ENCODE results near the gene XBP1. TPM values are rescaled to one million over a fixed set of nuclear protein-coding genes. Genes with fewer than 3 reads are reported as not detected.

The XBP1 gene
- polyA plus RNA-seq, 1 of the 3 experiments (the other 2 are of a cell fraction), result 55.6 TPM

- H3K9me2 ChIP-seq, result no peaks in the 10 kb centered on the region
- DNase-seq, result no peak
- 91% methylated on average over 7 of the region's 7 CpGs for WGBS (ENCODE audit: low lambda C conversion rate)
- ChIA-PET CTCF (interaction anchor here (1.0 to 1.6 kb wide), 3 partner anchors 12 to 202 kb away, joined by 3 to 4 read pairs (median 3); no protein-coding TSS in a partner anchor), POLR2A (no interaction called here)
- H2AFZ ChIP-seq (ENCODE audit: low read depth), result no peak overlapping the region
- H3K4me1 ChIP-seq (ENCODE audit: control insufficient read depth in 1 of 2, insufficient read depth in 2 of 2, low read depth in 1 of 2, low read length in 1 of 2), result peaks cover 2 to 7% of the 10 kb centered on the region in 2 experiments; a peak in 1 of 4 replicates
- H3K79me2 ChIP-seq (ENCODE audit: insufficient read depth), result peaks cover 34% of the 10 kb centered on the region
- H3K4me3 ChIP-seq (ENCODE audit: low read depth in 2 of 2, low read length in 1 of 2), result no peak overlapping the region
- no peaks in the 10 kb centered on the region; the same call in 1 of the 2 replicates for H4K20me1 ChIP-seq (ENCODE audit: insufficient read depth)
- H3K27me3 ChIP-seq (ENCODE audit: insufficient read depth), result no peaks in the 10 kb centered on the region
- no peak overlapping the region for H3K4me2 ChIP-seq
- peaks cover 5 to 18% of the 10 kb centered on the region in 2 experiments for H3K36me3 ChIP-seq (replicated peaks in 1 of 2; ENCODE audit: control insufficient read depth in 1 of 2, insufficient read depth in 2 of 2, low read length in 1 of 2)
- H3F3A ChIP-seq (replicated peaks; ENCODE audit: insufficient read depth), result peaks cover 29% of the 10 kb centered on the region
- H3K27ac ChIP-seq (ENCODE audit: low read depth in 2 of 2, low read length in 1 of 2), result no peak overlapping the region
- no peak overlapping the region for H3K9ac ChIP-seq
- TF ChIP-seq ELF1 (IDR thresholded peaks at IDR 0.05), result no peak
- TF ChIP-seq GABPA (IDR thresholded peaks at IDR 0.05; ENCODE audit: low read depth), result no peak
- no peak for TF ChIP-seq YY1 (IDR thresholded peaks at IDR 0.05; ENCODE audit: low read depth)
- no peak for TF ChIP-seq PBX3 (IDR thresholded peaks at IDR 0.05)
- no peak for TF ChIP-seq CHD2 (IDR thresholded peaks at IDR 0.05; ENCODE audit: low read length, partially characterized antibody)
- no peak for TF ChIP-seq MEF2A (IDR thresholded peaks at IDR 0.05; ENCODE audit: borderline replicate concordance, low read depth)
- no peak for TF ChIP-seq FOXJ3 (CRISPR knock-in tag; IDR thresholded peaks at IDR 0.05)
- H3K9me3 ChIP-seq, result no peaks in the 10 kb centered on the region
Observed at GRCh38 chr22:28802595-28803123, 2.3 kb upstream of the XBP1 start.

- peaks cover 2 to 9% of the 10 kb centered on the region in 2 experiments; a peak in 1 of 4 replicates for H3K4me1 ChIP-seq (ENCODE audit: control insufficient read depth in 1 of 2, insufficient read depth in 2 of 2, low read depth in 1 of 2, low read length in 1 of 2)
- peaks cover 4% of the 10 kb centered on the region for H4K20me1 ChIP-seq (ENCODE audit: insufficient read depth)
- H3K4me2 ChIP-seq, result peak overlapping the region; percentile 96
- H3K4me3 ChIP-seq (ENCODE audit: low read depth in 2 of 2, low read length in 1 of 2), result no peak overlapping the region
- H3F3A ChIP-seq (replicated peaks; ENCODE audit: insufficient read depth), result peaks cover 30% of the 10 kb centered on the region
- H3K79me2 ChIP-seq (ENCODE audit: insufficient read depth), result peaks cover 41% of the 10 kb centered on the region
- no peak for DNase-seq
- 89% methylated on average over 14 of the region's 14 CpGs for WGBS (ENCODE audit: low lambda C conversion rate)
- peaks cover 9 to 24% of the 10 kb centered on the region in 2 experiments for H3K36me3 ChIP-seq (replicated peaks in 1 of 2; ENCODE audit: control insufficient read depth in 1 of 2, insufficient read depth in 2 of 2, low read length in 1 of 2)
- no peak overlapping the region for H3K27ac ChIP-seq (ENCODE audit: low read depth in 2 of 2, low read length in 1 of 2)
- no peaks in the 10 kb centered on the region for H3K9me2 ChIP-seq
- CTCF ChIA-PET, result interaction anchor here (1.0 to 4.7 kb wide), 3 partner anchors 27 to 201 kb away, joined by 3 to 17 read pairs (median 4); partner anchors contain the start of gene CCDC117
- POLR2A ChIA-PET, result interaction anchor here (2.5 kb wide), 1 partner anchor 17 kb away, joined by 13 read pairs; no protein-coding TSS in a partner anchor
- no peak overlapping the region; the same call in 1 of the 2 replicates for H2AFZ ChIP-seq (ENCODE audit: low read depth)
- H3K27me3 ChIP-seq (ENCODE audit: insufficient read depth), result no peaks in the 10 kb centered on the region
- H3K9me3 ChIP-seq, result no peaks in the 10 kb centered on the region
- no peak overlapping the region for H3K9ac ChIP-seq
- TF ChIP-seq EZH2phosphoT487 (IDR thresholded peaks at IDR 0.05; ENCODE audit: borderline replicate concordance, low read depth) (no peak), RAD21 (IDR thresholded peaks at IDR 0.05; ENCODE audit: low read length) (no peak), RCOR1 (IDR thresholded peaks at IDR 0.05; ENCODE audit: low read length) (no peak), FOXM1 (IDR thresholded peaks at IDR 0.05; ENCODE audit: low read depth) (no peak), MXI1 (IDR thresholded peaks at IDR 0.05; ENCODE audit: low read depth, low read length) (no peak), SMC3 (IDR thresholded peaks at IDR 0.05; ENCODE audit: low read depth, low read length) (no peak), SIN3A (IDR thresholded peaks at IDR 0.05; ENCODE audit: borderline replicate concordance, low read depth, low read length) (no peak), PBX3 (IDR thresholded peaks at IDR 0.05) (no peak), GABPA (IDR thresholded peaks at IDR 0.05; ENCODE audit: low read depth) (no peak), MEF2A (IDR thresholded peaks at IDR 0.05; ENCODE audit: borderline replicate concordance, low read depth) (no peak), ELF1 (IDR thresholded peaks at IDR 0.05) (no peak), NFIC (IDR thresholded peaks at IDR 0.05; ENCODE audit: borderline replicate concordance) (no peak)
- TF ChIP-seq, protein P1, sequence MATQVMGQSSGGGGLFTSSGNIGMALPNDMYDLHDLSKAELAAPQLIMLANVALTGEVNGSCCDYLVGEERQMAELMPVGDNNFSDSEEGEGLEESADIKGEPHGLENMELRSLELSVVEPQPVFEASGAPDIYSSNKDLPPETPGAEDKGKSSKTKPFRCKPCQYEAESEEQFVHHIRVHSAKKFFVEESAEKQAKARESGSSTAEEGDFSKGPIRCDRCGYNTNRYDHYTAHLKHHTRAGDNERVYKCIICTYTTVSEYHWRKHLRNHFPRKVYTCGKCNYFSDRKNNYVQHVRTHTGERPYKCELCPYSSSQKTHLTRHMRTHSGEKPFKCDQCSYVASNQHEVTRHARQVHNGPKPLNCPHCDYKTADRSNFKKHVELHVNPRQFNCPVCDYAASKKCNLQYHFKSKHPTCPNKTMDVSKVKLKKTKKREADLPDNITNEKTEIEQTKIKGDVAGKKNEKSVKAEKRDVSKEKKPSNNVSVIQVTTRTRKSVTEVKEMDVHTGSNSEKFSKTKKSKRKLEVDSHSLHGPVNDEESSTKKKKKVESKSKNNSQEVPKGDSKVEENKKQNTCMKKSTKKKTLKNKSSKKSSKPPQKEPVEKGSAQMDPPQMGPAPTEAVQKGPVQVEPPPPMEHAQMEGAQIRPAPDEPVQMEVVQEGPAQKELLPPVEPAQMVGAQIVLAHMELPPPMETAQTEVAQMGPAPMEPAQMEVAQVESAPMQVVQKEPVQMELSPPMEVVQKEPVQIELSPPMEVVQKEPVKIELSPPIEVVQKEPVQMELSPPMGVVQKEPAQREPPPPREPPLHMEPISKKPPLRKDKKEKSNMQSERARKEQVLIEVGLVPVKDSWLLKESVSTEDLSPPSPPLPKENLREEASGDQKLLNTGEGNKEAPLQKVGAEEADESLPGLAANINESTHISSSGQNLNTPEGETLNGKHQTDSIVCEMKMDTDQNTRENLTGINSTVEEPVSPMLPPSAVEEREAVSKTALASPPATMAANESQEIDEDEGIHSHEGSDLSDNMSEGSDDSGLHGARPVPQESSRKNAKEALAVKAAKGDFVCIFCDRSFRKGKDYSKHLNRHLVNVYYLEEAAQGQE (IDR thresholded peaks at IDR 0.05; ENCODE audit: low read depth, low read length), result no peak
- TF ChIP-seq, protein P2, sequence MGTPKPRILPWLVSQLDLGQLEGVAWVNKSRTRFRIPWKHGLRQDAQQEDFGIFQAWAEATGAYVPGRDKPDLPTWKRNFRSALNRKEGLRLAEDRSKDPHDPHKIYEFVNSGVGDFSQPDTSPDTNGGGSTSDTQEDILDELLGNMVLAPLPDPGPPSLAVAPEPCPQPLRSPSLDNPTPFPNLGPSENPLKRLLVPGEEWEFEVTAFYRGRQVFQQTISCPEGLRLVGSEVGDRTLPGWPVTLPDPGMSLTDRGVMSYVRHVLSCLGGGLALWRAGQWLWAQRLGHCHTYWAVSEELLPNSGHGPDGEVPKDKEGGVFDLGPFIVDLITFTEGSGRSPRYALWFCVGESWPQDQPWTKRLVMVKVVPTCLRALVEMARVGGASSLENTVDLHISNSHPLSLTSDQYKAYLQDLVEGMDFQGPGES (IDR thresholded peaks at IDR 0.05; ENCODE audit: low read depth, low read length), result no peak
Observed at GRCh38 chr22:28801845-28802594, 1.7 kb upstream of the XBP1 start.
